Mucosa of descending colon (tissue), 3 donors: ENCODE results near the gene MMS22L. TPM values are rescaled to one million over a fixed set of nuclear protein-coding genes. Genes with fewer than 3 reads are reported as not detected.

Source experiments
- ATAC-seq: fragments of 200-7000 bp; cut with Tn5 transposase; one replicate; pipeline ENCODE4 v1.9.1; 2020; ENCODE audit warnings: mild to moderate bottlenecking, moderate library complexity
- DNase-seq, 3 donors: peaks; one replicate each; pipeline ENCODE4 v3.0.0-alpha.2; 2020
- H3K36me3 ChIP-seq: fragments of 200-600 bp; one replicate; pipeline ENCODE4 v1.8.0; 2021; ENCODE audit warnings: low read depth, mild to moderate bottlenecking
- H3K4me1 ChIP-seq: fragments of 200-600 bp; one replicate; pipeline ENCODE4 v1.8.0; 2021; ENCODE audit warnings: low read depth, mild to moderate bottlenecking
- H3K4me3 ChIP-seq: fragments of 200-600 bp; one replicate; pipeline ENCODE4 v1.8.0; 2021; ENCODE audit warnings: mild to moderate bottlenecking
- H3K9me3 ChIP-seq: fragments of 200-600 bp; one replicate; pipeline ENCODE4 v1.8.0; 2021; ENCODE audit warnings: mild to moderate bottlenecking
- intact Hi-C, 2 donors: fragments of 100-400 bp; cut with DNase I in 1 of 2; cut with micrococcal nuclease in 1 of 2; formaldehyde crosslinking; loops; one replicate each; pipeline versions ENCODE4 v1.11.0 to v1.11.1; 2022; cut with DNase I, micrococcal nuclease
- total RNA-seq, 3 donors: library from RNA; stranded (reverse); fragmentation: NEBNext Ultra II Directional in 2 of 3; extraction: Animal tissue kit (Norgen Biotek cat#: 25700) in 2 of 3; gene quantifications; one replicate each; pipeline versions ENCODE4 v1.2.1 to v1.2.4, GENCODE V29; 2021 to 2023
- TF ChIP-seq, protein P1 (sequence below): fragments of 200-600 bp; IDR thresholded peaks from one replicate; pipeline ENCODE4 v1.8.0; 2022; ENCODE audit warnings: antibody characterized with exemption, mild to moderate bottlenecking
- donor health status: DM: no; HTN: no; CAD: no; lungs with moderate emphysema.
- donor health status: DM: no; HTN: no; CAD: no.
- donor health status: DM: no; HTN: yes; CAD: no.

Gene MMS22L
- total RNA-seq, 3 donors from 2014 or later, result 9.2 to 10.5 (median 9.5) TPM

DNA sequence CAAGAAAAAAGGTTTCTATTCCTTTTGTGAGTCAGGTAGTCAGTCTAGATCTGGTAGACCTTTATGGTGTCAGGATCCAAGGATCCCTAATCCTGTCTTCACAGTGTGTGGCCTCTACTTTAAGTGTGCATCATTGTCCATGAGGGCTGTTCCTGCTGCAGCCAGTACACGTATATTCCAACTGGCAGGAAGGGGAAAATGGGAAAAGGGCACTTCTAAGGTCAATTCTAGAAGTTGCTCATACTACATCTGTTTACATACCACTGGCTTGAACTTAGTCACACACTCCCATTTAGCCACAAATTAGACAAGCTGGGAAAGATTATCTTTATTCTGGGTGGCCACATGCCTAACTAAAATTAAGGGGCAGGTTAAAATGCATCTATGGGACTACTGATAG, 9.7 kb upstream of the MMS22L start:
- Histone ChIP-seq H3K36me3 (no peaks in the 10 kb centered on the region), H3K4me3 (no peak overlapping the region), H3K9me3 (peaks cover 4% of the 10 kb centered on the region), H3K4me1 (no peaks in the 10 kb centered on the region)
- peak; percentile 20 for ATAC-seq
- intact Hi-C loops, result no loop called here
- no peak for DNase-seq
- TF ChIP-seq, protein P1, sequence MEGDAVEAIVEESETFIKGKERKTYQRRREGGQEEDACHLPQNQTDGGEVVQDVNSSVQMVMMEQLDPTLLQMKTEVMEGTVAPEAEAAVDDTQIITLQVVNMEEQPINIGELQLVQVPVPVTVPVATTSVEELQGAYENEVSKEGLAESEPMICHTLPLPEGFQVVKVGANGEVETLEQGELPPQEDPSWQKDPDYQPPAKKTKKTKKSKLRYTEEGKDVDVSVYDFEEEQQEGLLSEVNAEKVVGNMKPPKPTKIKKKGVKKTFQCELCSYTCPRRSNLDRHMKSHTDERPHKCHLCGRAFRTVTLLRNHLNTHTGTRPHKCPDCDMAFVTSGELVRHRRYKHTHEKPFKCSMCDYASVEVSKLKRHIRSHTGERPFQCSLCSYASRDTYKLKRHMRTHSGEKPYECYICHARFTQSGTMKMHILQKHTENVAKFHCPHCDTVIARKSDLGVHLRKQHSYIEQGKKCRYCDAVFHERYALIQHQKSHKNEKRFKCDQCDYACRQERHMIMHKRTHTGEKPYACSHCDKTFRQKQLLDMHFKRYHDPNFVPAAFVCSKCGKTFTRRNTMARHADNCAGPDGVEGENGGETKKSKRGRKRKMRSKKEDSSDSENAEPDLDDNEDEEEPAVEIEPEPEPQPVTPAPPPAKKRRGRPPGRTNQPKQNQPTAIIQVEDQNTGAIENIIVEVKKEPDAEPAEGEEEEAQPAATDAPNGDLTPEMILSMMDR, result no peak

DNA sequence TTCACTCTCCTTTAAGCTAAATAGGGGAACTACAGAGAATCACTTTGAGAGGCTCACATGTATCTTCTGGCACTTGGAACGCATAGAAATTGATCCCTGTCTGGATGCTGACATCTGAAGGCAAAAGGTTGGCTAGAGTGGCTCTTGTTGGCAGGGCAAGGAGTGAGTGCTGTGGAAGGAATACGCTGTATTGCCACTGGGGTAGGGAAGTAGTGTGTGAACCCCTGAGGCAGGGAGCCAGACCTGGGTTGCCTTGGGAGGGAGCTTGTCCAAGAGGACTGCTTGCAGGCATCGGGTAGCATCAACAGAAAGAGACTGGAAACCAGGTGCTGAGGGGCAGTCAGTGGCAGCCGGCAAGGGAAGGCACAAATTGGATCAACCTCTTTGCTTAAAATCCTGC, 8.9 kb upstream of the MMS22L start:
- TF ChIP-seq, protein P1, result no peak
- ATAC-seq, result no peak
- intact Hi-C loops, result no loop called here

DNA sequence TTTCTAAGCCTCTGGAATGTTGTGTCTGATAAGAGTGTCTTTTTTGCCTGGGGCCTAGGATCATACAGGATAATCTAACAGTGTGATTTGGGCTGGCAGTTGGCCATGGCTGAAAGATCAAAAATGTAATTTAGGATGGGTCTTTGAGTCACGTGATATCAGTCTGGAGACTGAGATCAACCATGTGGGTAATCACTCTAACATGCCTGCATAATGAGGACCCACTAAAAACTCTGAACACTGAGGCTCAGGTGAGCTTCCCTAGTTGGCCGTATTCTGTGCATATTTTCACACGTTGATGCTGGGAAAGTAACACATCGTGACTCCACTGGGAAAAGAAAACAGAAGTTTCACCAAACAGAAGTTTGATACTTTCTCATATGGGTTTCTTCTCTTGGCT, 6.3 kb upstream of the MMS22L start:
- TF ChIP-seq, protein P1, result no peak
- H3K9me3 ChIP-seq, result peaks cover 4% of the 10 kb centered on the region
- DNase-seq (no peak), ATAC-seq (no peak)
- intact Hi-C loops, result no loop called here
- no peaks in the 10 kb centered on the region for H3K4me1 ChIP-seq
- H3K4me3 ChIP-seq, result no peak overlapping the region
- H3K36me3 ChIP-seq, result no peaks in the 10 kb centered on the region

More for the DNA sequence above, 8.9 kb upstream of the MMS22L start:
- Histone ChIP-seq H3K36me3 (no peaks in the 10 kb centered on the region), H3K9me3 (peaks cover 4% of the 10 kb centered on the region), H3K4me3 (no peak overlapping the region), H3K4me1 (no peaks in the 10 kb centered on the region)
- DNase-seq, result no peak

DNA sequence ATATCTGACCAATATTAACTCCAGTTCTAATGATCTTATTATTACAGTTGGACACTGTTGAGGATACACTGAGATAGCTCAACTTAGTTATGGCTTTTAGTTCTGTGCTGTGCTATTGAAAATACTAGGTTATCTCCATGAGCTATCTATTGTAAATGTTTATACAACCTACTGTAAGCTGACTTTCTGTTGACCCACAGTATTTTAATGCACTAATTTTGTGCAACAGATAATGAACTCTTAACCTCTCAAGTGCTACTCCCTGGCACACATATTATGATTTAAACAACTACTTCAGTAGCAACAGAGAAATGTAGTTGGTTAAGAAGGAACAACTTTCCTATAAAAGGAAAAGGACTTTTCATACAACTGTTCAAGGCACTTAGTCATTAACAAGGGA, 5.2 kb upstream of the MMS22L start:
- ATAC-seq (peak; percentile 10), DNase-seq (no peak)
- TF ChIP-seq, protein P1, result no peak
- Histone ChIP-seq H3K36me3 (no peaks in the 10 kb centered on the region), H3K9me3 (peaks cover 4% of the 10 kb centered on the region), H3K4me3 (no peak overlapping the region), H3K4me1 (no peaks in the 10 kb centered on the region)
- intact Hi-C loops, result no loop called here

DNA sequence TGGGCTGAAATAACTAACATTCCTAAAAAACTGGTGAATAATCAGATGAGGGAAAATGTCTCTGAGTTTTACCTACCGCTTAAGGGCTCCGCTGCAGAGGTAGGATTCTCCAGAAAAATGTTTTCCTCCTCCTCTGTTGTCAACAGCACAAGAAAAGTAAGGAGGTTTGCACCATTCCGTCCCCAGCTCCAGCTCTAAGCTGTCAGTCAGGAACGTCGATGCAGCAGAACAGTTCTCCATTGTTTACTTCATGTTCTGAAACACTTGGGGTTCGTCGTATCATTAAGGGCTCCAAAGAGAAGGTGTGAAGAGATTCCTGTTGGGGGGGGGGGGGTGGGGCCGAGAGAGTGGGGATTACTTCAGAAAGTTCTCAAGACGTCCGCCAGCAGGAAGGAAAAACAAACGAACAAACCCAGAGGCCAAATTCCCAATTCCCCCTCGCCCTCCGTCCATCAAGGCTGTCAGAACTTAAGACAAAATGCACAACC, 734 bp downstream of the MMS22L start:
- Histone ChIP-seq H3K4me1 (peaks cover 3% of the 10 kb centered on the region), H3K9me3 (no peaks in the 10 kb centered on the region), H3K4me3 (peak overlapping the region; percentile 77), H3K36me3 (no peaks in the 10 kb centered on the region)
- peak; percentile 8 for ATAC-seq
- intact Hi-C loops, result no loop called here
- peak in 1 of 3 donors; percentile 10 for DNase-seq
- TF ChIP-seq, protein P1, result no peak

DNA sequence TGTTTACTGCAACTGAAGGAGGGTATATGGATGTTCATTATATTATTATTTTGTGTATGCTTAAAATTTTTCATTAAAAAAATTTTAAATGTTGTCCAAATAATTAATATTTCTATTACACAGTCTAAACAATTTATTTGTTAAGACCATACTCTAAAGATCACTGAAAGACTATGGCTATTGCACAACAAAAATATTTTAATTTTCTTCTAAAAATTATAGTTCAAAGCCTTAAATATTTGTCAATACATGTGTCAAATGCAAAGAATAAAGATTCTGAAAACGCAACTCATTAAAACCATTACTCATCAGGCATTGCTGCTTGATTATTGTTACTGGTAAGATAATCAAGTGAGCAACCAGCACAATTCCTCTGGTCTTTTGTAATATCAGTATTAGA, 2.2 kb downstream of the MMS22L start:
- ATAC-seq, result no peak
- TF ChIP-seq, protein P1, result no peak

More for the DNA sequence above, 2.2 kb downstream of the MMS22L start:
- Histone ChIP-seq H3K4me3 (no peak overlapping the region), H3K36me3 (no peaks in the 10 kb centered on the region), H3K9me3 (no peaks in the 10 kb centered on the region), H3K4me1 (peaks cover 3% of the 10 kb centered on the region)
- intact Hi-C loops, result no loop called here
- no peak for DNase-seq
